GM13977 (cell line): ENCODE measurements around the gene APBB2.

Experiments used
- DNase-seq: peaks from one replicate; pipeline ENCODE4 v3.0.0; 2012; ENCODE audit warnings: low spot score
- in situ Hi-C: fragments of 300-500 bp; cut with MboI; formaldehyde crosslinking; loops from one replicate; pipeline ENCODE4 v1.12.0; 2022; ENCODE audit warnings: low sequenced_read_pairs, low pct_unique_long_range_greater_than_20kb, mixed read lengths, inconsistent platforms; ENCODE audit not compliant: unreplicated experiment
- TF ChIP-seq, protein P1 (sequence below): IDR thresholded peaks from 2 replicates; pipeline ENCODE4 v1.5.1; 2012; ENCODE audit warnings: mild to moderate bottlenecking, control low read depth; ENCODE audit not compliant: insufficient read depth; ENCODE audit errors: extremely low read depth, missing control alignments

APBB2 gene

DNA sequence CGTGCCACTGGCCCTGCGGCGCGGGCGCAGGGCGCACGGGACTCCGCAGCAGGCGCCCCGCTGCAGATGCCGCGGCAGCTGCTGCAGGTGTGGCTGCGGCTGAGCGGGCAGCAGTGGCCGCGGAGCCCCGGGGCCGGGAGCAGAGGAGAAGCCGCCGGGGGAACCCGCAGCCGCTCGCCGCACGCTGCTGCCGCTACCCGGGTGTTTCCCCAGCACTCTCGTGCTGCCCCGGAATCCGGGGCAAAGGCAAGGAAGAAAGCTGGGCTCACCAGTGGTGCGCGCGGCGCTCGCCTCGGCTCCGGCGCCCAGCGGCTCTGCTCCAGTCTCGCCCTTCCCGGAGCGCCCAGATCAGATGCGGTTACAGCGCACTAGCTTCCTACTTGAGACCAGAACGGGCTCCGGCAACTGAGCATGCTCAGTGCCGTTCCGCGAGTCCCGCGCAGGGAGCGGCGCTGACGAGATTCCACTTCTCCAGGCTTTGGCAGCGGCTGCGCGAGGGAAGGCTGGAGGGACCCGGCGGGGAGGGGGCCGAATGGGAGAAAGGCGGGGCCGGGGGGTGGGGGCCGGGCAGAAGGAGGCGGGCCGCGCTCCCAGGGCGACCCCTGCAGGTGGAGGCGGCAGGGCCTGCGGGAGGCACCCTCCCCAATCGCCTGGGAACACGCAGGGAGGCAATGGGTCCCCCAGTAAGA is at the start of gene APBB2:
APBB2 (minus strand) TSS at position 407 of the 689 bp plus-strand sequence. CDS start 181,288 bp downstream, outside the sequence.
- in situ Hi-C loops, result loop anchor here (10.0 to 25.0 kb wide), 2 partner anchors 239 to 477 kb away; partner anchors contain the start of gene NSUN7
- DNase-seq, result peak; percentile 90
- TF ChIP-seq, protein P1, sequence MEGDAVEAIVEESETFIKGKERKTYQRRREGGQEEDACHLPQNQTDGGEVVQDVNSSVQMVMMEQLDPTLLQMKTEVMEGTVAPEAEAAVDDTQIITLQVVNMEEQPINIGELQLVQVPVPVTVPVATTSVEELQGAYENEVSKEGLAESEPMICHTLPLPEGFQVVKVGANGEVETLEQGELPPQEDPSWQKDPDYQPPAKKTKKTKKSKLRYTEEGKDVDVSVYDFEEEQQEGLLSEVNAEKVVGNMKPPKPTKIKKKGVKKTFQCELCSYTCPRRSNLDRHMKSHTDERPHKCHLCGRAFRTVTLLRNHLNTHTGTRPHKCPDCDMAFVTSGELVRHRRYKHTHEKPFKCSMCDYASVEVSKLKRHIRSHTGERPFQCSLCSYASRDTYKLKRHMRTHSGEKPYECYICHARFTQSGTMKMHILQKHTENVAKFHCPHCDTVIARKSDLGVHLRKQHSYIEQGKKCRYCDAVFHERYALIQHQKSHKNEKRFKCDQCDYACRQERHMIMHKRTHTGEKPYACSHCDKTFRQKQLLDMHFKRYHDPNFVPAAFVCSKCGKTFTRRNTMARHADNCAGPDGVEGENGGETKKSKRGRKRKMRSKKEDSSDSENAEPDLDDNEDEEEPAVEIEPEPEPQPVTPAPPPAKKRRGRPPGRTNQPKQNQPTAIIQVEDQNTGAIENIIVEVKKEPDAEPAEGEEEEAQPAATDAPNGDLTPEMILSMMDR, result peak; percentile 86

DNA sequence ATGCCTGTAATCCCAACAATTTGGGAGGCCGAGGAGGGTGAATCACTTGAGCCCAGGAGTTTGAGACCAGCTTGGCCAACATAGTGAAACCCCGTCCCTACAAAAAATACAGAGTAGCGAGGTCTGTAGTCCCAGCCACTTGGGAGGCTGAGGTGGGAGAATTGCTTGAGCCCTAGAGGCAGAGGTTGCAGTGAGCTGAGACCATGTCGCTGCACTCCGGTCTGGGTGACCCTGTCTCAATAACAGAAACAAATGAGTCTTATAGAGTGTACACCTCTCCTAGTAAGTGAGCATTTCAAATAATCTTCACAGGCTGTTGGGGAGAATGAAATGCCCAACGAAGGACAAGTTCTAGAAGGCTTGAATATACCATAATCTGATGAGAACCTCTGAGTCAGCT is 47.9 kb upstream of the APBB2 start:
- no peak for DNase-seq
- in situ Hi-C loops, result no loop called here
- TF ChIP-seq, protein P1, result no peak

DNA sequence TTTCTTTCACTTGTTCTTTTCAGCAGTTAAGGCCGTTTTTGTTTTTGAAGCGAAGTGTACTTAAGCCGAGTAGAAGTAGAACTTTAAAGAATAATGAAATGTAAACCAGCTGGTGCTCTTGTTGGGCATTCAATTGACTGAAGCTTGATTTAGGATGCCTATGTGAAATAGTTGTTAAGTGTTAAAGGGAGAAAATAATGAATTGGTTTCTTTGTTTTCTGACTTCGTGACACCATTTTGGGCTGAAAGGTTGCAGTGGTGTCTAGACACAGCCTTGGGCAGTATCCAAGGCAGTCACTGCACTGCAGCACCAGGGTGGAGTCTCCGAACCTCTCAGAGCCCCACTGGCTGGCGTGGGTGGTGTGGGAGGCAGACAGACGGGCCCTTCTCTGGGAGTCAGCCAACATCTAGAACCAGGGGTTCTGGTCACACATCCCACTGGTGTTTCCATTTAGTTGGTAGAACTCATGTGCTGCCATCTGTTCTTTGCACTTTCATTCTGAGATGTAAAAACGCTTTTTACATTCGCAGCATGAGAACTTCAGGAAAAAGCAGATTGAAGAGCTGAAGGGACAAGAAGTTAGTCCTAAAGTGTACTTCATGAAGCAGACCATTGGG is 45.9 kb upstream of the APBB2 start:
- no peak for DNase-seq
- in situ Hi-C loops, result no loop called here
- TF ChIP-seq, protein P1, result no peak

DNA sequence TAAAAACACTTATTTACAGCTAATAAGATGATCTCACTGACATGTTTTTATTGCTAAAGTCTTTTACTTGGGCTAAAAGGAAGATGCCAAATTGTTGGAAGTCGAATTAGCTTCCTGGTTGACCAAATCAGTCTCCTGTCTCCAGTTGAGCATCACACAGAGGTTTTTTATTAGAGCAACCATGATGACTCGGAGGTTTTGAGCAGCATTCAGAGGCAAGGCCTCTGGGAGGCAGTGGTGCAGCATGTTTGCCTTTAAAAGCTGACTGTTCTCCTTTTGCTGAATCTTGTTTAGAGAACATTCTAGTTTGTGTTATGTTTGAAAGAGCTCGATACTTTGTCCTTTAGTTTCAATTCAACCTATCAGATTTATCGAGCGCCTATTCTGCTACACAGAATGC is 44.4 kb upstream of the APBB2 start:
- TF ChIP-seq, protein P1, result peak; percentile 4
- no peak for DNase-seq
- in situ Hi-C loops, result no loop called here

DNA sequence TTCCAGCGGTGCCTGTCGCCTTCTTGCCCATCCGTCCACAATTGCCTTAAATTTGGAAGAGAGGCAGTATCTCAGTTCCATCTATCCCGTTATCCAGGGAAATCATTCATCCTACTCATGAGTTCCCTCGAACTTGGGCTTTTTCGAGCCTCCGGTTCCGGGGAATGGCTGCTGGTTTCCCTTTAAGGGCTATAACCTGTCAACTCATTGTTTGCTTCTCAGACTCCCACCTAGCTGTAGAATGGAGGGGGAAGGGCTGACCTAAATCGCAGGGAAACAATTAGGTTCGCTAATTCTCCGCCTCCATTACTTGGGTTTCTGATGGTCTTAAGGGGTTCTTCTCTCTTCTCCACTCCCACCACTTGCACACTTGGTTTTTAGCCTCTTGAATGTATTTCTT is 43.6 kb upstream of the APBB2 start:
- in situ Hi-C loops, result no loop called here
- no peak for DNase-seq
- TF ChIP-seq, protein P1, result no peak

DNA sequence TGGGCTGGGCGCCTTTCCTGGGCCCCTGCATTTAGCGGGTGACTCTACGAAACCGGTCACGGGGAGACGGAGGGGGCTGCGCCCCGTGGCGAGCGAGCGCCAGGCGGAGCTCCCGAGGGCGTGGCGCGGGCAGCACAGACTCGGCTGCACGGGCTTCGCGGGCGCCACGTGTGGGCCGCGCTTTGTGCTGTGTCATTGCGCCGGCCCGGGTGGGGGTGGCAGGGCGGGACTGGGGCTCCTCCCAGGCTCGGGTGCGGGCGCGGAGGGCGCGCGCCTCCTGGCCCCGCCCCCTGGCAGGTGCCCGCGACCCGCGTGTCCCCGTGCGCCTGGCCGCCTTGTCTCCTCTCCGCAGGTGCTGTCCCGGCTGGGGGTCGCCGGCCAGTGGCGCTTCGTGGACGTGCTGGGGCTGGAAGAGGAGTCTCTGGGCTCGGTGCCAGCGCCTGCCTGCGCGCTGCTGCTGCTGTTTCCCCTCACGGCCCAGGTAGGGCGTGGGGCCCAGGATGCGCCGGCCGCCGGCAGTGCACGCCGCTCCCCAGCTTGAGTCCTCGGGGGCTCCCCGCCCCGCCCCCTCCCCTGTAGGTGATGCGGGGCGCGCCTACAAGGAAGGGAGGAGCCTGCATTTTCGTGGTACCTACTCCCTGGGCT is 43.0 kb upstream of the APBB2 start:
- in situ Hi-C loops, result no loop called here
- peak; percentile 45 for DNase-seq

More for the DNA sequence above, 43.0 kb upstream of the APBB2 start:
- TF ChIP-seq, protein P1, result no peak
